ENCODE results near the gene CLDN6. TPM values are rescaled to one million over a fixed set of nuclear protein-coding genes. Genes with fewer than 3 reads are reported as not detected.

CLDN6 gene
- total RNA-seq, 1 donor = not detected

GRCh38 chr16:3060339-3061127 lies 42.5 kb upstream of the CLDN6 start:
- H3K4me3 ChIP-seq (ENCODE audit: low read depth, low read length) = no peak overlapping the region
- TF ChIP-seq, protein P1, sequence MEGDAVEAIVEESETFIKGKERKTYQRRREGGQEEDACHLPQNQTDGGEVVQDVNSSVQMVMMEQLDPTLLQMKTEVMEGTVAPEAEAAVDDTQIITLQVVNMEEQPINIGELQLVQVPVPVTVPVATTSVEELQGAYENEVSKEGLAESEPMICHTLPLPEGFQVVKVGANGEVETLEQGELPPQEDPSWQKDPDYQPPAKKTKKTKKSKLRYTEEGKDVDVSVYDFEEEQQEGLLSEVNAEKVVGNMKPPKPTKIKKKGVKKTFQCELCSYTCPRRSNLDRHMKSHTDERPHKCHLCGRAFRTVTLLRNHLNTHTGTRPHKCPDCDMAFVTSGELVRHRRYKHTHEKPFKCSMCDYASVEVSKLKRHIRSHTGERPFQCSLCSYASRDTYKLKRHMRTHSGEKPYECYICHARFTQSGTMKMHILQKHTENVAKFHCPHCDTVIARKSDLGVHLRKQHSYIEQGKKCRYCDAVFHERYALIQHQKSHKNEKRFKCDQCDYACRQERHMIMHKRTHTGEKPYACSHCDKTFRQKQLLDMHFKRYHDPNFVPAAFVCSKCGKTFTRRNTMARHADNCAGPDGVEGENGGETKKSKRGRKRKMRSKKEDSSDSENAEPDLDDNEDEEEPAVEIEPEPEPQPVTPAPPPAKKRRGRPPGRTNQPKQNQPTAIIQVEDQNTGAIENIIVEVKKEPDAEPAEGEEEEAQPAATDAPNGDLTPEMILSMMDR (IDR thresholded peaks at IDR 0.05; ENCODE audit: insufficient read depth, low read depth, low read length) = no peak
- no peak for DNase-seq (ENCODE audit: low read depth)

DNA sequence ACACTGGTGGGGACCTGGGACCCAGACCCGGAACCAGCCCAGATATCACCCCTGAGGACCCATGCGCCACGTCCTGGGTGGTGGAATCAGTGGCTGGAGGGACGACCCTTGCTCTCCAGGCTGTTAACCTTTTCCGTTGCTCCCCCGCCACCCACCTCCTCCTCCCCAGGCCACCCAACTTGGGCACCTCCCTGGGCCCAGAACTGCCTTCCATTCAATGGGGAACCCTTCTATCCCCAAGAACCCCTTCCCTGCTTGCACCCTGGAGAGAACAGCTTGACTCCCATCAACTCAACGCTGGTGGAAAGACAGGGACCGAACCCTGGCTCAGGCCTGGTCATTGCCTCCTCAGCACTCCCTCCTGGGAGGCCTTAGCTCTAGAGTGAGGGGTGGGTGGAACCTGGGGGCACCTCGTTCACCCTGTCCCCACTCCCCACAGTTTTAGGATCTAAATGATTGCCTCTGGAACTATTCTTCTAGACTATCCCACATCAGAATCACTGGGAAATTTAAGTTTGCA lies 41.8 kb upstream of the CLDN6 start:
- TF ChIP-seq, protein P1 (IDR thresholded peaks at IDR 0.05; ENCODE audit: insufficient read depth, low read depth, low read length) = no peak
- H3K4me3 ChIP-seq (ENCODE audit: low read depth, low read length) = peak overlapping the region; percentile 43
- DNase-seq (ENCODE audit: low read depth) = no peak

GRCh38 chr16:3059041-3059722 lies 41.2 kb upstream of the CLDN6 start:
- H3K4me3 ChIP-seq (ENCODE audit: low read depth, low read length) = peak overlapping the region; percentile 81
- DNase-seq (ENCODE audit: low read depth) = peak; percentile 89
- TF ChIP-seq, protein P1 (IDR thresholded peaks at IDR 0.05; ENCODE audit: insufficient read depth, low read depth, low read length) = peak; percentile 53

DNA sequence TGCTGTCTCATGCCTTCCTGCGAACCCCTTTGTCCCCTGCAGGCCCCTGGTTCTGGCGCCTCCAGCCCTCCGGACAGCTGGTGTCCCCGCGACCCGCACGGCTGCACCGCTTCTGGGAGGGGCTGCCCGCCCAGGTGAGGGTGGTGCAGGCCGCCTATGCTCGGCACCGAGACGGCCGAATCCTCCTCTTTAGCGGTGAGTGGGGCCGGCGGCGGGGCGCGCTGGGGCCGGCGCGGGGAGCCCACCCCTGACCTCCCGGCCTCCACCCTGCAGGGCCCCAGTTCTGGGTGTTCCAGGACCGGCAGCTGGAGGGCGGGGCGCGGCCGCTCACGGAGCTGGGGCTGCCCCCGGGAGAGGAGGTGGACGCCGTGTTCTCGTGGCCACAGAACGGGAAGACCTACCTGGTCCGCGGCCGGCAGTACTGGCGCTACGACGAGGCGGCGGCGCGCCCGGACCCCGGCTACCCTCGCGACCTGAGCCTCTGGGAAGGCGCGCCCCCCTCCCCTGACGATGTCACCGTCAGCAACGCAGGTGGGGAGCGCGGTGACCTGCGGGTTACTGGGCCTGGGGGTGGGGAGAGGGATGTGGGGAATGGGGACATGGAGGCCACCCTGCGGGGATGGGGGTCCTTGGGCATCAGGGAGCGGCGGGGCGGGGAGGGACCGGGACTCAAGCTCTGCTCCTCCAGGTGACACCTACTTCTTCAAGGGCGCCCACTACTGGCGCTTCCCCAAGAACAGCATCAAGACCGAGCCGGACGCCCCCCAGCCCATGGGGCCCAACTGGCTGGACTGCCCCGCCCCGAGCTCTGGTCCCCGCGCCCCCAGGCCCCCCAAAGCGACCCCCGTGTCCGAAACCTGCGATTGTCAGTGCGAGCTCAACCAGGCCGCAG lies 40.4 kb upstream of the CLDN6 start:
- H3K4me3 ChIP-seq (ENCODE audit: low read depth, low read length) = peak overlapping the region; percentile 81
- TF ChIP-seq, protein P1 (IDR thresholded peaks at IDR 0.05; ENCODE audit: insufficient read depth, low read depth, low read length) = no peak
- DNase-seq (ENCODE audit: low read depth) = peak; percentile 20

- no peak for DNase-seq (ENCODE audit: low read depth)
- TF ChIP-seq, protein P1 (IDR thresholded peaks at IDR 0.05; ENCODE audit: insufficient read depth, low read depth, low read length) = no peak
- no peak overlapping the region for H3K4me3 ChIP-seq (ENCODE audit: low read depth, low read length)
These were observed 39.5 kb upstream of the CLDN6 start for GRCh38 chr16:3057181-3058138.

Measured in fibroblast of villous mesenchyme (primary cell).